ENCODE results near the gene CPTP. TPM values are rescaled to one million over a fixed set of nuclear protein-coding genes. Genes with fewer than 3 reads are reported as not detected.

CPTP gene
- 26.7 TPM for total RNA-seq

DNA sequence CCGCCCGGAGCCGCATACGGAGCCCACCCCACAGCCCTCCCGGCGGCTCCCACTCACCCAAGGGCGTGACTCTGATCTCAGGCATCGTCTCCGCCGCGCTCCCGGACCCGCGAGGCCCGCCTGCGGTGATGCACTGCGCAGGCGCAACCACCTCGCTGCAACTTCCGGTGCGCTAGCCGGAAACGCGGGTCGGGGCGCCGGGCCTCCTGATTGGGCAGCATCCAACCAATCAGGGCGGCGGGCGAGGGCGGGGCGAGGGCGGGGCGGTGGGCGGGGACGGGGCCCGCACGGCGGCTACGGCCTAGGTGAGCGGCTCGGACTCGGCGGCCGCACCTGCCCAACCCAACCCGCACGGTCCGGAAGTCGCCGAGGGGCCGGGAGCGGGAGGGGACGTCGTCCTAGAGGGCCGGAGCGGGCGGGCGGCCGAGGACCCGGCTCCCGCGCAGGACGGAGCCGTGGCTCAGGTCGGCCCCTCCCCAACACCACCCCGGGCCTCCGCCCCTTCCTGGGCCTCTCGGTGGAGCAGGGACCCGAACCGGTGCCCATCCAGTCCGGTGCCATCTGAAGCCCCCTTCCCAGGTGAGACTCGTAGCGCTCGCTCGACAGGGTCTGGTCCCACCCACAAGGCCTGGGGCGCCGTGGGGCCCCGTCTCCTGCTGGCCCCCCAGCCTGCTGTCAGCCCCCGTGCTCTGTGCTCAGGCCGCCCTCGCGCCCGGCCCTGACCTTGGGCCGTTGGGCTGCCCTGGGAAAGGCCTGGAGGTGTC, at the start of gene CPTP, which contains the start of gene INTS11:
CPTP (plus strand) TSS at position 279 of the 764 bp plus-strand sequence. CDS start 2,109 bp downstream, outside the sequence.
INTS11 (minus strand) TSS at position 137 of the 764 bp plus-strand sequence; CDS start at position 85, 52 bp downstream.
- DNase-seq (ENCODE audit: low read depth in 2 of 3, low spot score in 2 of 3), result peak; percentile 88 to 94 (median 92)

DNA sequence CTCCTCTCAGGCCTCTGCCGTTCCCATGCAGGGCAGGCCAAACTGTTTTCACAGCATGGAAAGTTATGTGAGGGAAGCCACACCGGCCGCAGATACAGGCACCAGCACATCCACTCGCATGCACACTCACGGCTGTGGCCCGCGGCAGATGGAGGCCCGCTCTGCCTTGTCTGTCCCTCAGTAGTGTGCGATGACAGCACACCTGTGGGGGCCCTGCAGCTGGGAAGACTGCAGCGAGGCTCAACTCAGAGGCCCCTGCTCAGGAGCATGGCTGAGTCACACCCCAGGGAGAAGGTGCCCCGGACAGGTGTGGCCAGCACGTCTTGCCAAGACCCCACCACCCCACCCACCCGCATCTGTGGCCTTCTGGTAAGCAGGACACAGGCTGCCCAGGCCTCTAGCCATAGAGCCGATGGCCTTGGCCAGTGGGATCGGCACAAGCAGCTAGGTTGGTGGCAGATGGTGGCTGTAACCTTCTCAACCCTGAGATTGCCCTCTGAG, 49.6 kb upstream of the CPTP start:
- DNase-seq (ENCODE audit: low read depth in 2 of 3, low spot score in 2 of 3), result no peak

DNA sequence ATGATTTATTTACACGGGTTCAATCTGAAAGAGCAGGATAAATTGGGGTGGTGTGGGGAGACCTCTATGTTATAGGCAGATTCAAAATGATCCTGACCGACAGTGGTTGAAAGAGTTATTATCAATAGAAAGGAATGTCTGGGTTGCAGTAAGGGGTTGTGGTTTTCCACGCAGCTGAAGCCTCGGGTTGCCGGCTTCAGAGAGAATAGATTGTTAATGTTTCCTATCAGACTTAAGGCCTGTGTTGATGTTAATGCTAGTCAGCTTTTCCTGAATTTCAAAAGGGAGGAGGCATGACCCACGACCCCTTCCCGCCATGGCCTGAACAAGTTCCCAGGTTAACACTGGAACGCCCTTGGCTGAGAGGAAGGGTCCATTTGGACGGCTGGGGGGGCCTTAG, 48.8 kb upstream of the CPTP start:
- DNase-seq (ENCODE audit: low read depth in 2 of 3, low spot score in 2 of 3), result no peak

DNA sequence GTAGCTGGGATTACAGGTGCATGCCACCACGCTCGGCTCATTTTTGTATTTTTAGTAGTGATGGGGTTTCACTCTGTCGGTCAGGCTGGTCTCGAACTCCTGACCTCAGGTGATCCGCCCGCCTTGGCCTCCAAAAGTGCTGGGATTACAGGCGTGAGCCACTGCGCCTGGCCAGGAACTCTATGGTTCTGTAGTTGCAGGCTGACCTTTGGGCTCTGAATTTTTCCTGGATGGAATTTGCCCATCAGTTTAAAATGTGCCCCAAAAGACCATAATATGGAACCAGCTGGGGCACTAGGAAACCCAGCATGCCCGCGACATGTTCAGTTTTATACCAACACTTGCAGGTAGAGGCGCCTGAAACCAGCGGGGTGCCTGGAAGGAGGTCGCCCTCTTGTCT, 46.0 kb upstream of the CPTP start:
- DNase-seq (ENCODE audit: low read depth in 2 of 3, low spot score in 2 of 3), result no peak

DNA sequence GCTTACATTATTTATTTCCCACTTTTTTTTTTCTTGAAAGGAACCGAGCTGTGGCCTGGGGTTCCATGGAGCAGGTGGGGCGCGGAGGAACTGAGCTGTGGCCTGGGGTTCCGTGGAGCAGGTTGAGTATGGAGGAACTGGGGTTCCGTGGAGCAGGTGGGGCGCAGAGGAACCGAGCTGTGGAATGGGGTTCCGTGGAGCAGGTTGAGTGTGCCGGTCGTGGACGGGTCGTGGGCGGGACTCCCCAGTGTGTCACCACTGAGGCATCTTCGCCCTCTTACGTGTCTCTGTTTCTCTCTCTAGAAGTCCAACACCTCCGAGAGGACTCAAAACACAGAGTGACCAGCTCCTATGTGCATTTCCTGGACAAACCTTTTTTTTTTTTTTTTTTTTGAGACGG, 45.6 kb upstream of the CPTP start:
- DNase-seq (ENCODE audit: low read depth in 2 of 3, low spot score in 2 of 3), result no peak

DNA sequence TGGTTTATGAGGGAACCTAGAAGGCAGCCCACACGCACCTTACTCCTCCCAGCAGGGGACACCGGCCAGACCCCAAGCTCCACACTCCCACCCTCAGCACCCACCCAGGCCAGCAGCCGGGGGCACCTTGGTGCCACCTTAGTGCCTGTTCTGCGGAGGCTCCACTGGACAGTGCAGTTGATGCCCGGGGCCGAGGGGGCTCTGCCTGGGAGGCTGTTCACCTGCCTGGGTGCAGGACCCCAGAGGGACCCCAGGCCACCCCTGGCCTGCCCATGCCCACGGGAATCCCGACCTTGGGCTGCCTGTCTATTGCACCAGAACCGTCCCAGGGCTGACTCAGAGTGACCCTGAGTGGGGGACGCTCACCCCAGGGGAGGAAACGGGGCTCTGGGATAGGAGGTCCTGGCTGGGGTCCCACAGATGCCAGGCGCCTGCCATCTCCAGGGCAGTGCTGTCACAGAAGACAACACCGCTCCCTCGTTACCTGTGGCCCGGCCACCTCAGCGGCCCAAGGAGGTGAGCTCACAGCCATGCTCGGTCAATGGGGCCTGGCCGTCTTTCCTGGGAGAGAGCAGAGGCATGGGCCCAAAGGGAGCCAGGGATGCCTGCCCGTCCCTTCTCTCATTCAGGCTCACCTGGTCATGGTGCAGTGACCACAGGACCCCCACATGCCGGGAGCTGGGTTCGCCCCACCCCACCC, 43.7 kb upstream of the CPTP start:
- DNase-seq (ENCODE audit: low read depth in 2 of 3, low spot score in 2 of 3), result no peak

DNA sequence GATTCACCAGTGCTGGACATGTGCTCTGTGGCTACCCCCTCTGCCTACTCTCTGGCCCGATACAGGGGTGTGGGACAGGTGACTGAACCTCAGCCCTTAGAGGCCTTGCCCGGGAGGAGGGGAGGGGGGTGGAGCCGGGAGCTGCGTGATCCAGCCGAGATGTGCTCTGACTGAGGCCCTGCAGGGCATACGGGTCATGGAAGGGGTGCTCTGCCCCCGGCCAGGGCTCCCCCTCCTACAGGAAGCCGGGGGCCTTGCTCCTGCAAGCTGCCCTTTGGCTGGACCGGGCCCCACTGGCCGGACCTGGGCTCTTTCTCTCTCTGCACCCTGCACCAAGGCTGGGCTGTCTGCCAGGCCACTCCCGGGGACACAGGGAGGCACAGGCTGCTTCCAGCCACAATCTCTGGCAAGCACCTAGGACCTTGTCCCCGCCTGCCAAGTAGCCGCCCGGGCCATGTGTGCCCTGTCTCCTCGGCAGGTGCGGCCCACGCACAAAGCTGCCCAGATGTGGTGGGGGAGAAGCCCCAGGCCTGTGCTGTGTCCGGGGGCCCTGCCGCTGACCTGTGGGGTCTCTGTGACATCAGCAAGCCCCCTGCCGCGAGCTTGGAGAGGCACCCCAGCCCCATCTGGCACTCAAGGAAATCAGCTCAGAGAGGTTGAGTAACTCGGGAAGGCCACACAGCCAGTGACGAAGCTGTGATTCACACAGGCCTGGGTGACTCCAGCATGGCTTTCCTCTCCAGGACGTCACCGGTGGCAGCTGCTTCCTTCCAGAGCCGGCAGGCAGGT, 42.9 kb upstream of the CPTP start:
- DNase-seq (ENCODE audit: low read depth in 2 of 3, low spot score in 2 of 3), result no peak

DNA sequence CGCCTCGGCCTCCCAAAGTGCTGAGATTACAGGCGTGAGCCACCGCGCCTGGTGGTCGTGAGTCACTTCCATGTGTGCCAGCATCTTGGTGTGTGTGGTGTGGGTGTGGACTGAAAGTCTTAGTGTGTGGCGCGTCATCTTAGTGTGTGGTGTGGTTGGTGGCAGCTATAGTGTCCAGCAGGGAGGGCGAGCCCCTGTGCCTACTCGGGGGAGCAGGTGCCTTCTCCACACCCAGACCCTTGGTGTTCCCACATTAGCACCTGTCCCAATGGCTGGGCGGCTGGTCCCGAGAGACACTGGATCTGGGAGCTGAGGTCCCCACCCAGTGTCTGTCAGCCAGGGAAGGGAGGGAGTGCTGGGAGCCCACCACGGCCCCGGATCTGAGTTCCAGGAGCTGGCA, 41.6 kb upstream of the CPTP start:
- no peak for DNase-seq (ENCODE audit: low read depth in 2 of 3, low spot score in 2 of 3)

DNA sequence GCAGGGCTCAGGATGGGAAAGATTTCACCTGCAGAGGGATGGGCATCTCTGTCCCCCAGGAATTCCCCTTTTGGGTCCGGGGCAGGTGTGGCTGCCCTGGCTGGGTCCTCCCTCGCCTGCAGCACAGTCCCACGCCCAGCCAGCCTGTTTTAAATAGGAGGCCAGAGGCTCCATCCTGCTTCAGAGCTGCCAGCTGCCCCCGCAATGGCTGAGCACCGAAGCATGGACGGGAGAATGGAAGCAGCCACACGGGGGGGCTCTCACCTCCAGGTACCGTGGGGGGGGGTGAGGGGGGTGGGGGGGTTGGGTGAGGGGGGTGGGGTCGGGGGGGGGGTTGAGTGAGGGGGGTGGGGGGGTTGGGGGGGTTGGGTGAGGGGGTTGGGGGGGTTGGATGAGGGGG, 40.8 kb upstream of the CPTP start:
- DNase-seq (ENCODE audit: low read depth in 2 of 3, low spot score in 2 of 3), result peak in 1 of 3 donors; percentile 22

DNA sequence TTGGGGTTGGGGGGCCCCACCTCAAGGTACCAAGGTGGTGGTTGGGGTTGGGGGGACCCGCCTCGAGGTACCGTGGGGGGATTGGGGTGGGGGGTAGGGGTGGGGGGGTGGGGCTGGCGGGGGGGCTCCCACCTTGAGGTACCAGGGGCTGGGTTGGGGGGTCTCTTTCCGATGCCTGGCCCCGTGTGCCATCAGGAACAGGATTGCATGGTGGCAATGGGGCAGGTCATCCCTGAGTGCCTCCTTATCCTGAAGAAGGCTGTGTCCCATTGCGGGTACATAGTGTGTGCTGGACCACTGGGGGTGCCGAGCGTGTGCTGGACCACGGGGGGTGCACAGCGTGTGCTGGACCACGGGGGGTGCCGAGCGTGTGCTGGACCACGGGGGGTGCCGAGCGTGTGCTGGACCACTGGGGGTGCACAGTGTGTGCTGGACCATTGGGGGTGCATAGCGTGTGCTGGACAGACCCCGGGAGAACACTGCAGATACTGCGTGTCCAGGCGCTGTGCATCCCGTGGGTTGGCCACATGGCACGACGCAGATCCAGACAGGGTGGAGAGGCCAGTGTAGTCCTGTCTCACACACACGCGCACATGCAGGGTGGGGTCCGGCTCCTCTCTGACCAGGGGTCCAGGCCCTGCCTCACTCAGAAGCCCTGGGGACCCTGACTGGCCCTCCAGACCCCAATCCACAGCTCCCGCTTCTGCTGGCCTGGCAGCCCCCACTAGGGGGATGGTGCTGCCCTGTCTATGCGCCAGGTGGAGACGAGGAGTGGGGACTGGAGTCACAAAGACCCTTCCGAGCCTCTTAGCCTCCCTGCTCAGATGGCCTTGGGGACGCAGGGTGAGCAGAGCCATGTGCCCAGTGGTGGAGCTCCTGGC, 40.1 kb upstream of the CPTP start:
- no peak for DNase-seq (ENCODE audit: low read depth in 2 of 3, low spot score in 2 of 3)

DNA sequence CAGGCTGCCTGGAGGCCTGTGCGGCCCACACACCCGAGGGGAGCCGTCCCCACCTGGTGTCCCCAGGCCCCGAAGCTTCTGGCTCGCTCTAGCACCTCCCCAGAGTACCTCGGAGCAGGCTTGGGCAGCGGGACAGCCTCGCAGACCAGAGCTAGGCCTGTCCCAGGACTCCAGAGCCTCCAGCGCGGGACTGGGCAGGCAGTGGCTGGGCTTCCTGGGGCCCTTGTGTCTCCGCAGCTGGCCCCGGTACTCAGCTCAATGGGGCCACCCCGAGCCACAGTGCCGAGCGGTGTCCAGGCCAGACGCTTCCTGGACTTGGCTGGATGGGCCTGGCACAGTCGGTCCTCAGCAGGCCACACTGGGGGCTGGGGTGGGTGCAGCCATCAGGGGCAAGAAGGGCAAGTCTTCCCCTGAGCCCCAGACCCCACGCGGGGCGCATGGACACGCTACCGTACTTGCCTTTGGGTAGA, 39.5 kb upstream of the CPTP start:
- no peak for DNase-seq (ENCODE audit: low read depth in 2 of 3, low spot score in 2 of 3)

DNA sequence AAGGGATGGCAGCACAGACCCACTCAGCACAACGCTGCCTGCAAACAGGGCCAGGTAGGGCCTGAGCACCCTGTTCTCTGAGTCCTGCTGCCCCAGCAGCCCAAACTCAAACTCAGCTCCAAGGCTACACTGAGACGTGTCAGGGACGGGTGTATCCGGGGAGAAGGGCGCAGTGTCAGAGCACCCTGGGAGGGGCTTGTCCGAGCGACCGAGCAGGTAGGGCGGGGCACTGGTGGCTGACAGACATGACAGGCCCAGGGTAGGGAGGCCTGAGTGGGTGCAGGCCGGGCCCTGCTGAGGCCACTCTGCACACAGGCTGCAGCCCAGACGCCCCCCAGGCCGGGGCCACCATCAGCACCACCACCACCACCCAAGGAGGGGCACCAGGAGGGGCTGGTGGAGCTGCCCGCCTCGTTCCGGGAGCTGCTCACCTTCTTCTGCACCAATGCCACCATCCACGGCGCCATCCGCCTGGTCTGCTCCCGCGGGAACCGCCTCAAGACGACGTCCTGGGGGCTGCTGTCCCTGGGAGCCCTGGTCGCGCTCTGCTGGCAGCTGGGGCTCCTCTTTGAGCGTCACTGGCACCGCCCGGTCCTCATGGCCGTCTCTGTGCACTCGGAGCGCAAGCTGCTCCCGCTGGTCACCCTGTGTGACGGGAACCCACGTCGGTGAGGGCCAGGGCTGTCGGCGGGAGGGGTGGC, 38.8 kb upstream of the CPTP start:
- no peak for DNase-seq (ENCODE audit: low read depth in 2 of 3, low spot score in 2 of 3)

DNA sequence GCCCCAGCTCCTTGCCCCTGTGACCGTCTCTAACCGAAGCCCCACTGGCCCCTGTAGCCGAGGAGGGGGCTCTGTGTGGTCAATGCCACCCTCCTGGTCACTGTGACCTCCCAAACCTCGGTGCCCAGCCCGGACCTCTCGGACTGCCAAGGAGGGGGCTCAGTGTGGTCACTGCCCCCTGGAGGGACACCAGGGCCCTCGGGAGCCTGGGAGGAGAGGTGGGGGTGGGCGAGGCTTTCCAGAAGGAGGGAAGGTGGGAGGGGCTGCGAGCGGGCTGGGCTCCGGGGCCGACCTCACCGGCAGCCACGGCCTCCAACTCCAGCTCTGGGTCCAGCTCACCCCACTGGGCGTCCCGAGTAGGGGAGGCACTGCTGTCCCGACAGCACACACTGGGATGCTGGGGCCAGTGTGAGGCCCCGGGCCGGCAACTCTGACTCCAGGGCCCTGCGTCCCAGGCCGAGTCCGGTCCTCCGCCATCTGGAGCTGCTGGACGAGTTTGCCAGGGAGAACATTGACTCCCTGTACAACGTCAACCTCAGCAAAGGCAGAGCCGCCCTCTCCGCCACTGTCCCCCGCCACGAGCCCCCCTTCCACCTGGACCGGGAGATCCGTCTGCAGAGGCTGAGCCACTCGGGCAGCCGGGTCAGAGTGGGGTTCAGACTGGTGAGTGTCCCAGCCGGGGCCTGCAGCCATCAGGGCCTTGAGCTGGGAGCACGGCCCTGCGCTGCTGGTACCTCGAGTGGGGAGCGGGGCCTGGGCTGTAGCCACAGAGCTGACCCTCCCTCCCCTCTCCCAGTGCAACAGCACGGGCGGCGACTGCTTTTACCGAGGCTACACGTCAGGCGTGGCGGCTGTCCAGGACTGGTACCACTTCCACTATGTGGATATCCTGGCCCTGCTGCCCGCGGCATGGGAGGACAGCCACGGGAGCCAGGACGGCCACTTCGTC, 38.0 kb upstream of the CPTP start:
- no peak for DNase-seq (ENCODE audit: low read depth in 2 of 3, low spot score in 2 of 3)

DNA sequence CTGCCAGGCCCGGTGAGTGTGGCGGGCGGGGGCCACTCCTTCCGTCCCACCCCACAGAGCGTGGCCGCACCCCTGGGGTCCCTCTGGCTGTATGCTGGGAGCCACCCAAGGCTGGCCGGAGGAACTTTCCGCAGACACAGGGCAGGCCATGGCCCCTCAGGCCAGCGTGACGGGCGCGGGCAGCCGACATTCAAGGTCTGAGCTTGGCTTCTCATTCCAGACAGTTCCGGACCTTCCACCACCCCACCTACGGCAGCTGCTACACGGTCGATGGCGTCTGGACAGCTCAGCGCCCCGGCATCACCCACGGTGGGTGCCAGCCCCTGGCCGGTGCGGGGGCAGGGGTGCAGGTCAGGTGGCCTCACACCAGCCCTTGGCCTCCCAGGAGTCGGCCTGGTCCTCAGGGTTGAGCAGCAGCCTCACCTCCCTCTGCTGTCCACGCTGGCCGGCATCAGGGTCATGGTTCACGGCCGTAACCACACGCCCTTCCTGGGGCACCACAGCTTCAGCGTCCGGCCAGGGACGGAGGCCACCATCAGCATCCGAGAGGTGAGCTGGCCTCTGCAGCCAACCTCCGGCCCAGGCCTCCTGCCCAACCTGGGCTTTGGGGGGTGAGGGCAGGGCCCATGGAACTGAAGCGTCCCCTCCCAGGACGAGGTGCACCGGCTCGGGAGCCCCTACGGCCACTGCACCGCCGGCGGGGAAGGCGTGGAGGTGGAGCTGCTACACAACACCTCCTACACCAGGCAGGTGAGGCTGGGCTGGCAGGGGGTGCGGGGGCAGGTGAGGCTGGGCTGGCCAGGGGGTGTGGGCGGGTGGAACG, 37.1 kb upstream of the CPTP start:
- no peak for DNase-seq (ENCODE audit: low read depth in 2 of 3, low spot score in 2 of 3)

DNA sequence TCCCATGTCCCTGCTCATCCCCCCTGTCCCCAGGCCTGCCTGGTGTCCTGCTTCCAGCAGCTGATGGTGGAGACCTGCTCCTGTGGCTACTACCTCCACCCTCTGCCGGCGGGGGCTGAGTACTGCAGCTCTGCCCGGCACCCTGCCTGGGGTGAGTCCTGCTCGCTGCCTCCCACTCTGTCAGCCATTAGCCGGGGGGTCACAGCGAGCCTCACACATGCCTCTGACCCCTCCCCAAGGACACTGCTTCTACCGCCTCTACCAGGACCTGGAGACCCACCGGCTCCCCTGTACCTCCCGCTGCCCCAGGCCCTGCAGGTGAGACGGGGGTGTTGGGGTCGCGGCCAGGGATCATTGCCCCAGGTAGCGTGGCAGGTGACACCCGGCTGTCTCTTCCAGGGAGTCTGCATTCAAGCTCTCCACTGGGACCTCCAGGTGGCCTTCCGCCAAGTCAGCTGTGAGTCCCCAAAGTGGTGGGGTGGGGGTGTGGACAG, 34.3 kb upstream of the CPTP start:
- peak in 2 of 3 donors; percentile 41 to 62 for DNase-seq (ENCODE audit: low read depth in 2 of 3, low spot score in 2 of 3)

DNA sequence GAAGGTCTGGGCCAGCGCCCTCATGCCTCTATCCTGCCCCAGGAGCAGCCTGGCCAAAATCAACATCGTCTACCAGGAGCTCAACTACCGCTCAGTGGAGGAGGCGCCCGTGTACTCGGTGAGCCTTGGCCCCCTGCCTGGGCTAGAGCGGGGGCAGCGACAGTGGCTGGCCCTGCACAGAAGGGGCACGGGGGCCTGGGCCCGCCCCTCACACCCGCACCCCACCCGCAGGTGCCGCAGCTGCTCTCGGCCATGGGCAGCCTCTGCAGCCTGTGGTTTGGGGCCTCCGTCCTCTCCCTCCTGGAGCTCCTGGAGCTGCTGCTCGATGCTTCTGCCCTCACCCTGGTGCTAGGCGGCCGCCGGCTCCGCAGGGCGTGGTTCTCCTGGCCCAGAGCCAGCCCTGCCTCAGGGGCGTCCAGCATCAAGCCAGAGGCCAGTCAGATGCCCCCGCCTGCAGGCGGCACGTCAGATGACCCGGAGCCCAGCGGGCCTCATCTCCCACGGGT, 33.5 kb upstream of the CPTP start:
- no peak for DNase-seq (ENCODE audit: low read depth in 2 of 3, low spot score in 2 of 3)

All from hematopoietic multipotent progenitor cell (in vitro differentiated cells).